DOHH2 (cell line): ENCODE results near the gene TARS1.

Experiments used
- H3F3A ChIP-seq: fragments of 200-600 bp; sonication (generic), shearing (Covaris generic); 2 replicates; pipeline ENCODE4 v1.6.0; 2016; ENCODE audit warnings: antibody characterized with exemption, mild to moderate bottlenecking; ENCODE audit not compliant: control insufficient read depth, insufficient read depth
- H3K27ac ChIP-seq: fragments of 200-600 bp; sonication (generic); 2 replicates; pipeline ENCODE4 v1.5.1; 2014; ENCODE audit warnings: low read depth, mild to moderate bottlenecking, low read length, moderate library complexity
- H3K27me3 ChIP-seq: fragments of 200-600 bp; sonication (generic); 2 replicates; pipeline ENCODE4 v1.6.1; 2014; ENCODE audit warnings: mild to moderate bottlenecking, low read length, mixed read lengths; ENCODE audit not compliant: control insufficient read depth
- H3K36me3 ChIP-seq: fragments of 200-600 bp; sonication (generic); 2 replicates; pipeline ENCODE4 v1.6.1; 2014; ENCODE audit warnings: mild to moderate bottlenecking, low read length, moderate library complexity, mixed read lengths; ENCODE audit not compliant: control insufficient read depth
- H3K4me1 ChIP-seq: fragments of 200-600 bp; sonication (generic); 2 replicates; pipeline ENCODE4 v1.6.1; 2014; ENCODE audit warnings: mild to moderate bottlenecking, low read length, mixed read lengths; ENCODE audit not compliant: control insufficient read depth
- H3K4me2 ChIP-seq: fragments of 200-600 bp; sonication (generic); 2 replicates; pipeline ENCODE4 v1.6.0; 2014; ENCODE audit warnings: mild to moderate bottlenecking, low read length, moderate library complexity
- H3K4me3 ChIP-seq: fragments of 200-600 bp; sonication (generic); 2 replicates; pipeline ENCODE4 v1.5.1; 2014; ENCODE audit warnings: mild to moderate bottlenecking, low read length, mixed read lengths
- H3K79me2 ChIP-seq: fragments of 200-600 bp; sonication (generic); 2 replicates; pipeline ENCODE4 v1.6.1; 2014; ENCODE audit warnings: mild to moderate bottlenecking, low read length, mixed read lengths; ENCODE audit not compliant: control insufficient read depth
- H3K9me2 ChIP-seq: fragments of 200-600 bp; sonication (generic); replicated peaks from 2 replicates; pipeline ENCODE4 v1.6.1; 2014; ENCODE audit warnings: mild to moderate bottlenecking, low read length, mixed read lengths; ENCODE audit not compliant: control insufficient read depth
- H3K9me3 ChIP-seq: fragments of 200-600 bp; sonication (generic); 2 replicates; pipeline ENCODE4 v1.6.1; 2014; ENCODE audit warnings: antibody characterized with exemption, low read length, mixed read lengths; ENCODE audit not compliant: control insufficient read depth, insufficient read depth
- H4K20me1 ChIP-seq: fragments of 200-600 bp; sonication (generic); 2 replicates; pipeline ENCODE4 v1.6.0; 2014; ENCODE audit warnings: low read depth, mild to moderate bottlenecking, antibody characterized with exemption, low read length, moderate library complexity; ENCODE audit not compliant: control insufficient read depth, insufficient read depth
- EZH2phosphoT487 ChIP-seq: fragments of 200-600 bp; sonication (generic); IDR thresholded peaks from 2 replicates; pipeline ENCODE4 v1.6.1; 2017; ENCODE audit warnings: borderline replicate concordance, mild to moderate bottlenecking, antibody characterized with exemption, low read length, moderate library complexity, mixed read lengths
- TF ChIP-seq, protein P1 (sequence below): fragments of 200-600 bp; sonication (generic); IDR thresholded peaks from one replicate; pipeline ENCODE4 v1.5.1; 2014; ENCODE audit warnings: antibody characterized with exemption, mild to moderate bottlenecking, low read depth, low read length; ENCODE audit not compliant: poor library complexity, severe bottlenecking

TARS1 gene

DNA sequence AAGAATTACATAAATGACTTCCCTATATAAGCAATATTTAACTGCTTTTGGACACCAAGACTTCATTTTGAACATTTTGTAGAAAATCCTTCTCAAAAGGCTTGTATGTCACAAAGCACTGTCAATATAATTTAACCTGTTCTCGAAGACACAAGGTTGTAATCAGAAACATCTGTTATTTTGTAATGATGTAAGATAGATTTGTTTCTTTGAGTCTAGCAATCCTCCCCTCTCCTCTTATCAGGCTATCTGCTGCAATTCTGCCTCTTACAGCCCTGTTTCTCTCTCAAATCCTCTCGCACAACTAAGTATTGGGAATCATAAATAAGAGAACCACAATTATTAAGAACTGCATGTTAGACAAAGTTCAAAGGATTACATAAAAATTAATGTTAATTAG is 18.6 kb upstream of the TARS1 start:
- Histone ChIP-seq H3K79me2 (no peaks in the 10 kb centered on the region), H3K4me1 (no peaks in the 10 kb centered on the region), H3K9me2 (no peaks in the 10 kb centered on the region), H3K4me3 (no peak overlapping the region), H3K36me3 (no peaks in the 10 kb centered on the region), H3F3A (no peaks in the 10 kb centered on the region), H3K4me2 (no peak overlapping the region), H3K27ac (no peak overlapping the region), H3K27me3 (peaks cover 8% of the 10 kb centered on the region), H3K9me3 (no peaks in the 10 kb centered on the region), H4K20me1 (no peaks in the 10 kb centered on the region)
- TF ChIP-seq, protein P1, sequence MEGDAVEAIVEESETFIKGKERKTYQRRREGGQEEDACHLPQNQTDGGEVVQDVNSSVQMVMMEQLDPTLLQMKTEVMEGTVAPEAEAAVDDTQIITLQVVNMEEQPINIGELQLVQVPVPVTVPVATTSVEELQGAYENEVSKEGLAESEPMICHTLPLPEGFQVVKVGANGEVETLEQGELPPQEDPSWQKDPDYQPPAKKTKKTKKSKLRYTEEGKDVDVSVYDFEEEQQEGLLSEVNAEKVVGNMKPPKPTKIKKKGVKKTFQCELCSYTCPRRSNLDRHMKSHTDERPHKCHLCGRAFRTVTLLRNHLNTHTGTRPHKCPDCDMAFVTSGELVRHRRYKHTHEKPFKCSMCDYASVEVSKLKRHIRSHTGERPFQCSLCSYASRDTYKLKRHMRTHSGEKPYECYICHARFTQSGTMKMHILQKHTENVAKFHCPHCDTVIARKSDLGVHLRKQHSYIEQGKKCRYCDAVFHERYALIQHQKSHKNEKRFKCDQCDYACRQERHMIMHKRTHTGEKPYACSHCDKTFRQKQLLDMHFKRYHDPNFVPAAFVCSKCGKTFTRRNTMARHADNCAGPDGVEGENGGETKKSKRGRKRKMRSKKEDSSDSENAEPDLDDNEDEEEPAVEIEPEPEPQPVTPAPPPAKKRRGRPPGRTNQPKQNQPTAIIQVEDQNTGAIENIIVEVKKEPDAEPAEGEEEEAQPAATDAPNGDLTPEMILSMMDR = no peak
- TF ChIP-seq EZH2phosphoT487 = no peak

GRCh38 chr5:33423018-33423630 is 17.6 kb upstream of the TARS1 start:
- Histone ChIP-seq H3K27ac (no peak overlapping the region), H3K9me3 (no peaks in the 10 kb centered on the region), H3K4me1 (no peaks in the 10 kb centered on the region), H3K79me2 (no peaks in the 10 kb centered on the region), H3K4me2 (no peak overlapping the region), H3K4me3 (no peak overlapping the region), H3K9me2 (no peaks in the 10 kb centered on the region), H3K36me3 (no peaks in the 10 kb centered on the region), H3F3A (no peaks in the 10 kb centered on the region), H4K20me1 (no peaks in the 10 kb centered on the region), H3K27me3 (peaks cover 10% of the 10 kb centered on the region)
- TF ChIP-seq, protein P1 = peak; percentile 51
- no peak for TF ChIP-seq EZH2phosphoT487

- H3K9me2 ChIP-seq = no peaks in the 10 kb centered on the region
- H3K9me3 ChIP-seq = no peaks in the 10 kb centered on the region
- TF ChIP-seq, protein P1 = no peak
- TF ChIP-seq EZH2phosphoT487 = no peak
- no peaks in the 10 kb centered on the region for H3K36me3 ChIP-seq
- no peaks in the 10 kb centered on the region for H4K20me1 ChIP-seq
- H3K79me2 ChIP-seq = no peaks in the 10 kb centered on the region
- H3K27ac ChIP-seq = no peak overlapping the region
- H3K4me3 ChIP-seq = no peak overlapping the region
- no peaks in the 10 kb centered on the region for H3F3A ChIP-seq
- H3K4me1 ChIP-seq = no peaks in the 10 kb centered on the region
- peaks cover 10% of the 10 kb centered on the region for H3K27me3 ChIP-seq
- no peak overlapping the region for H3K4me2 ChIP-seq
Measured at GRCh38 chr5:33425314-33425713, 15.5 kb upstream of the TARS1 start.
